ENCODE results near the gene NAXD. TPM values are rescaled to one million over a fixed set of nuclear protein-coding genes. Genes with fewer than 3 reads are reported as not detected.
"Not testable (repeated sequence)": the region's sequence is repeated elsewhere in the genome, so short reads cannot be mapped to it uniquely, and the experiment has no call there.

Gene NAXD
- total RNA-seq, 1 experiment from 2014 or later, result 12.3 TPM

GRCh38 chr13:110662777-110663443, 47.6 kb downstream of the NAXD start:
- H3K9me3 ChIP-seq, result peaks cover 7% of the 10 kb centered on the region
- peaks cover 94% of the 10 kb centered on the region for H3K36me3 ChIP-seq
- DNase-seq, result no peak
- no peak overlapping the region for H3K4me3 ChIP-seq
- H3K27me3 ChIP-seq, result no peaks in the 10 kb centered on the region

- Histone ChIP-seq H3K9me3 (peaks cover 7% of the 10 kb centered on the region), H3K36me3 (peaks cover 90% of the 10 kb centered on the region), H3K4me3 (no peak overlapping the region), H3K27me3 (no peaks in the 10 kb centered on the region)
- DNase-seq, result no peak
Observed at GRCh38 chr13:110663491-110663890, 48.1 kb downstream of the NAXD start.

GRCh38 chr13:110664041-110664440, 48.7 kb downstream of the NAXD start:
- Histone ChIP-seq H3K36me3 (peaks cover 91% of the 10 kb centered on the region), H3K27me3 (no peaks in the 10 kb centered on the region)
- no peak for DNase-seq

GRCh38 chr13:110664673-110665072, 49.3 kb downstream of the NAXD start:
- H3K9me3 ChIP-seq, result peaks cover 7% of the 10 kb centered on the region
- no peak overlapping the region for H3K4me3 ChIP-seq
- H3K36me3 ChIP-seq, result peaks cover 93% of the 10 kb centered on the region
- DNase-seq, result no peak
- H3K27me3 ChIP-seq, result no peaks in the 10 kb centered on the region

More at GRCh38 chr13:110664041-110664440, 48.7 kb downstream of the NAXD start:
- H3K9me3 ChIP-seq, result peaks cover 7% of the 10 kb centered on the region
- no peak overlapping the region for H3K4me3 ChIP-seq

GRCh38 chr13:110665491-110666254, 50.3 kb downstream of the NAXD start:
- DNase-seq, result no peak
- no peaks in the 10 kb centered on the region for H3K27me3 ChIP-seq
- no peak overlapping the region for H3K4me3 ChIP-seq
- peaks cover 93% of the 10 kb centered on the region for H3K36me3 ChIP-seq
- H3K9me3 ChIP-seq, result peaks cover 4% of the 10 kb centered on the region; the same call in 1 of the 2 replicates

GRCh38 chr13:110666255-110666533, 50.8 kb downstream of the NAXD start:
- Histone ChIP-seq H3K4me3 (no peak overlapping the region), H3K9me3 (no peaks in the 10 kb centered on the region; the same call in 1 of the 2 replicates), H3K27me3 (no peaks in the 10 kb centered on the region), H3K36me3 (peaks cover 87% of the 10 kb centered on the region)
- DNase-seq, result no peak

GRCh38 chr13:110669036-110669435, 53.7 kb downstream of the NAXD start:
- peaks cover 69% of the 10 kb centered on the region for H3K36me3 ChIP-seq

GRCh38 chr13:110669814-110670213, 54.5 kb downstream of the NAXD start:
- DNase-seq, H3K9me3 ChIP-seq, H3K4me3 ChIP-seq, H3K27me3 ChIP-seq: not testable (repeated sequence)
- peaks cover 68% of the 10 kb centered on the region for H3K36me3 ChIP-seq

More at GRCh38 chr13:110669036-110669435, 53.7 kb downstream of the NAXD start:
- Histone ChIP-seq H3K27me3 (no peaks in the 10 kb centered on the region), H3K4me3 (no peak overlapping the region), H3K9me3 (no peaks in the 10 kb centered on the region)
- no peak for DNase-seq

GRCh38 chr13:110676595-110677587, 61.5 kb downstream of the NAXD start:
- DNase-seq, result no peak
- Histone ChIP-seq H3K36me3 (peaks cover 62% of the 10 kb centered on the region), H3K4me3 (no peak overlapping the region), H3K27me3 (no peaks in the 10 kb centered on the region), H3K9me3 (no peaks in the 10 kb centered on the region)

- peaks cover 65% of the 10 kb centered on the region for H3K36me3 ChIP-seq
- no peak for DNase-seq
Observed at GRCh38 chr13:110677731-110678545, 62.6 kb downstream of the NAXD start.

GRCh38 chr13:110680852-110681251, 65.5 kb downstream of the NAXD start:
- Histone ChIP-seq H3K9me3 (no peaks in the 10 kb centered on the region), H3K36me3 (peaks cover 79% of the 10 kb centered on the region), H3K27me3 (no peaks in the 10 kb centered on the region), H3K4me3 (no peak overlapping the region)
- DNase-seq, result no peak

More at GRCh38 chr13:110677731-110678545, 62.6 kb downstream of the NAXD start:
- H3K4me3 ChIP-seq, result no peak overlapping the region
- H3K27me3 ChIP-seq, result no peaks in the 10 kb centered on the region
- H3K9me3 ChIP-seq, result no peaks in the 10 kb centered on the region

- Histone ChIP-seq H3K36me3 (peaks cover 73% of the 10 kb centered on the region), H3K4me3 (no peak overlapping the region), H3K9me3 (no peaks in the 10 kb centered on the region), H3K27me3 (no peaks in the 10 kb centered on the region)
- no peak for DNase-seq
Observed at GRCh38 chr13:110681868-110682550, 66.7 kb downstream of the NAXD start.

- Histone ChIP-seq H3K36me3 (peaks cover 77% of the 10 kb centered on the region), H3K9me3 (no peaks in the 10 kb centered on the region), H3K27me3 (no peaks in the 10 kb centered on the region), H3K4me3 (no peak overlapping the region)
- no peak for DNase-seq
Observed at GRCh38 chr13:110682746-110683145, 67.4 kb downstream of the NAXD start.

- Histone ChIP-seq H3K4me3 (no peak overlapping the region), H3K9me3 (no peaks in the 10 kb centered on the region), H3K36me3 (peaks cover 76% of the 10 kb centered on the region), H3K27me3 (no peaks in the 10 kb centered on the region)
- no peak for DNase-seq
Observed at GRCh38 chr13:110683203-110683883, 68.0 kb downstream of the NAXD start.

GRCh38 chr13:110683921-110684320, 68.6 kb downstream of the NAXD start:
- Histone ChIP-seq H3K36me3 (peaks cover 76% of the 10 kb centered on the region), H3K9me3 (no peaks in the 10 kb centered on the region), H3K4me3 (no peak overlapping the region), H3K27me3 (no peaks in the 10 kb centered on the region)
- no peak for DNase-seq
